GM20000 (cell line): ENCODE results near the gene RPS6KA5.

ENCODE experiments used
- DNase-seq: peaks from one replicate; pipeline ENCODE4 v3.0.0; 2012; ENCODE audit warnings: low spot score
- CTCF ChIP-seq: IDR thresholded peaks from 2 replicates; pipeline ENCODE4 v1.5.1; 2012; ENCODE audit warnings: mild to moderate bottlenecking, control low read depth; ENCODE audit errors: extremely low read depth, missing control alignments

Gene RPS6KA5

GRCh38 chr14:91010153-91010533, 50.3 kb downstream of the RPS6KA5 start:
- DNase-seq: no peak
- no peak for TF ChIP-seq CTCF

- no peak for TF ChIP-seq CTCF
- peak; percentile 69 for DNase-seq
These were observed 50.8 kb downstream of the RPS6KA5 start for GRCh38 chr14:91009501-91010152.

GRCh38 chr14:91008759-91009409, 51.6 kb downstream of the RPS6KA5 start:
- DNase-seq: no peak

GRCh38 chr14:91005716-91006115, 54.7 kb downstream of the RPS6KA5 start:
- DNase-seq: no peak
- no peak for TF ChIP-seq CTCF

More at GRCh38 chr14:91008759-91009409, 51.6 kb downstream of the RPS6KA5 start:
- TF ChIP-seq CTCF: no peak

GRCh38 chr14:91004987-91005386, 55.5 kb downstream of the RPS6KA5 start:
- TF ChIP-seq CTCF: no peak
- no peak for DNase-seq

- DNase-seq: no peak
- no peak for TF ChIP-seq CTCF
These were observed 61.1 kb downstream of the RPS6KA5 start for GRCh38 chr14:90999299-90999698.

- no peak for TF ChIP-seq CTCF
- no peak for DNase-seq
These were observed 63.5 kb downstream of the RPS6KA5 start for GRCh38 chr14:90996967-90997366.
